Vagina (tissue), 2 donors: Measurements from ENCODE around the gene KRT17.

ENCODE experiments used
- CTCF ChIP-seq, 3 experiments: fragments of 450-650 bp in 2 of 3; fragments of 200-600 bp in 1 of 3; sonication (generic) in 1 of 3; IDR thresholded peaks; one replicate each; pipeline ENCODE4 v1.5.1; 2017 to 2019; ENCODE audit warnings: antibody characterized with exemption in 3 of 3, mild to moderate bottlenecking in 2 of 3, moderate library complexity in 2 of 3
- POLR2A ChIP-seq, 2 donors: fragments of 450-650 bp; IDR thresholded peaks; one replicate each; pipeline ENCODE4 v1.6.1; 2017; ENCODE audit warnings: antibody characterized with exemption in 2 of 2, mild to moderate bottlenecking in 2 of 2, moderate library complexity in 2 of 2

- TF ChIP-seq CTCF (IDR thresholded peaks at IDR 0.05) (no peak), POLR2A (IDR thresholded peaks at IDR 0.05) (no peak)
Observed at GRCh38 chr17:41663451-41664171, 39.2 kb upstream of the KRT17 start.
